ENCODE data around the gene PTPA. TPM values are rescaled to one million over a fixed set of nuclear protein-coding genes. Genes with fewer than 3 reads are reported as not detected.

The PTPA gene
- total RNA-seq, 1 experiment from 2014 or later = 91.8 TPM

- DNase-seq (ENCODE audit: unreplicated experiment) = no peak
- ChIA-PET CTCF (interaction anchor here (0.7 kb wide), 1 partner anchor 62 kb away, joined by 3 read pairs; no protein-coding TSS in a partner anchor), POLR2A (interaction anchor here (0.5 kb wide), 1 partner anchor 420 kb away, joined by 3 read pairs; no protein-coding TSS in a partner anchor)
- Mint-ChIP-seq H3K27ac (ENCODE audit: low read depth, unreplicated experiment) (no peak overlapping the region), H3K36me3 (ENCODE audit: insufficient read depth, unreplicated experiment) (peaks cover 36% of the 10 kb centered on the region), H3K4me3 (ENCODE audit: unreplicated experiment) (no peak overlapping the region), H3K27me3 (ENCODE audit: insufficient read depth, unreplicated experiment) (no peaks in the 10 kb centered on the region), H3K4me1 (ENCODE audit: insufficient read depth, unreplicated experiment) (no peaks in the 10 kb centered on the region), H3K9me3 (ENCODE audit: unreplicated experiment) (no peaks in the 10 kb centered on the region)
- no peak for TF ChIP-seq CTCF (IDR thresholded peaks at IDR 0.05; ENCODE audit: unreplicated experiment)
- intact Hi-C loops (cut with micrococcal nuclease) = no loop called here
- BruUV-seq (replicated peaks) = no TSS peak
Observed at GRCh38 chr9:129068990-129069861, 42.0 kb upstream of the PTPA start.

- H3K36me3 Mint-ChIP-seq (ENCODE audit: insufficient read depth, unreplicated experiment) = peaks cover 28% of the 10 kb centered on the region
- TF ChIP-seq CTCF (IDR thresholded peaks at IDR 0.05; ENCODE audit: unreplicated experiment) = no peak
- no peak for DNase-seq (ENCODE audit: unreplicated experiment)
- POLR2A ChIA-PET = interaction anchor here (0.5 kb wide), 1 partner anchor 421 kb away, joined by 3 read pairs; no protein-coding TSS in a partner anchor
- no peaks in the 10 kb centered on the region for H3K9me3 Mint-ChIP-seq (ENCODE audit: unreplicated experiment)
- H3K27ac Mint-ChIP-seq (ENCODE audit: low read depth, unreplicated experiment) = no peak overlapping the region
- intact Hi-C loops (cut with micrococcal nuclease) = no loop called here
- no peak overlapping the region for H3K4me3 Mint-ChIP-seq (ENCODE audit: unreplicated experiment)
- H3K4me1 Mint-ChIP-seq (ENCODE audit: insufficient read depth, unreplicated experiment) = no peaks in the 10 kb centered on the region
- H3K27me3 Mint-ChIP-seq (ENCODE audit: insufficient read depth, unreplicated experiment) = no peaks in the 10 kb centered on the region
- CTCF ChIA-PET = interaction anchor here (0.6 kb wide), 1 partner anchor 42 kb away, joined by 3 read pairs; the partner anchor contains the start of gene SH3GLB2
- no TSS peak for BruUV-seq (replicated peaks)
Observed at GRCh38 chr9:129069862-129070641, 41.2 kb upstream of the PTPA start.

- Mint-ChIP-seq H3K4me1 (ENCODE audit: insufficient read depth, unreplicated experiment) (no peaks in the 10 kb centered on the region), H3K36me3 (ENCODE audit: insufficient read depth, unreplicated experiment) (peaks cover 19% of the 10 kb centered on the region), H3K27ac (ENCODE audit: low read depth, unreplicated experiment) (no peak overlapping the region), H3K4me3 (ENCODE audit: unreplicated experiment) (no peak overlapping the region), H3K27me3 (ENCODE audit: insufficient read depth, unreplicated experiment) (no peaks in the 10 kb centered on the region), H3K9me3 (ENCODE audit: unreplicated experiment) (no peaks in the 10 kb centered on the region)
- POLR2A ChIA-PET = no interaction called here
- no peak for DNase-seq (ENCODE audit: unreplicated experiment)
- intact Hi-C loops (cut with micrococcal nuclease) = no loop called here
- BruUV-seq (replicated peaks) = no TSS peak
- CTCF ChIA-PET = interaction anchor here (0.6 kb wide), 2 partner anchors 43 to 337 kb away, joined by 3 to 4 read pairs; partner anchors contain the start of gene SH3GLB2
- no peak for TF ChIP-seq CTCF (IDR thresholded peaks at IDR 0.05; ENCODE audit: unreplicated experiment)
Observed at GRCh38 chr9:129070696-129071525, 40.3 kb upstream of the PTPA start.
